Liver (tissue), 9 donors: ENCODE measurements around the gene RARG. TPM values are rescaled to one million over a fixed set of nuclear protein-coding genes. Genes with fewer than 3 reads are reported as not detected.

Experiments used
- DNase-seq: peaks from one replicate; pipeline ENCODE4 v3.0.0-alpha.2; 2017; ENCODE audit warnings: low spot score
- H3K27ac ChIP-seq, 2 donors: one replicate each; pipeline ENCODE4 v1.7.0; 2013; ENCODE audit warnings: inconsistent platforms in 2 of 2, low read length in 2 of 2, control low read depth in 1 of 2, low read depth in 1 of 2, mild to moderate bottlenecking in 1 of 2
- H3K27me3 ChIP-seq, 4 donors: one replicate each; pipeline versions ENCODE4 v1.6.1 to v1.7.0; 2013; ENCODE audit warnings: low read length in 3 of 4, inconsistent platforms in 1 of 4, mild to moderate bottlenecking in 1 of 4, moderate library complexity in 1 of 4; ENCODE audit not compliant: control insufficient read depth in 4 of 4, insufficient read depth in 4 of 4
- H3K36me3 ChIP-seq, 4 donors: one replicate each; pipeline versions ENCODE4 v1.6.1 to v1.7.0; 2013; ENCODE audit warnings: low read length in 3 of 4, mild to moderate bottlenecking in 3 of 4, low read depth in 1 of 4, moderate library complexity in 1 of 4; ENCODE audit not compliant: control insufficient read depth in 4 of 4, insufficient read depth in 3 of 4
- H3K4me1 ChIP-seq, 4 donors: one replicate each; pipeline versions ENCODE4 v1.6.1 to v1.7.0; 2013; ENCODE audit warnings: low read length in 3 of 4, mild to moderate bottlenecking in 3 of 4, moderate library complexity in 1 of 4; ENCODE audit not compliant: control insufficient read depth in 4 of 4, insufficient read depth in 4 of 4
- H3K4me3 ChIP-seq, 3 donors: one replicate each; pipeline versions ENCODE4 v1.6.1 to v1.7.0; 2013; ENCODE audit warnings: low read length in 3 of 3, control low read depth in 1 of 3, low read depth in 1 of 3, mild to moderate bottlenecking in 1 of 3
- H3K9ac ChIP-seq, 2 donors: one replicate each; pipeline ENCODE4 v1.7.0; 2013; ENCODE audit warnings: low read length in 2 of 2, mild to moderate bottlenecking in 2 of 2, moderate library complexity in 2 of 2, control low read depth in 1 of 2, low read depth in 1 of 2
- H3K9me3 ChIP-seq, 4 donors: one replicate each; pipeline versions ENCODE4 v1.6.1 to v1.7.0; 2013; ENCODE audit warnings: low read length in 3 of 4; ENCODE audit not compliant: control insufficient read depth in 4 of 4
- EGR1 ChIP-seq, 2 donors: IDR thresholded peaks; 2 replicates each; pipeline ENCODE4 v1.6.1; 2016 to 2018; ENCODE audit warnings: antibody characterized with exemption in 2 of 2, low read depth in 2 of 2
- FOXA1 ChIP-seq: IDR thresholded peaks from 2 replicates; pipeline ENCODE4 v1.6.1; 2016; ENCODE audit warnings: antibody characterized with exemption
- FOXA2 ChIP-seq: IDR thresholded peaks from 2 replicates; pipeline ENCODE4 v1.6.1; 2016; ENCODE audit warnings: antibody characterized with exemption
- HNF4A ChIP-seq, 2 donors: conservative IDR thresholded peaks; 2 replicates each; pipeline ENCODE4 v1.6.1; 2016; ENCODE audit warnings: antibody characterized with exemption in 2 of 2, mild to moderate bottlenecking in 2 of 2
- HNF4G ChIP-seq: IDR thresholded peaks from 2 replicates; pipeline ENCODE4 v1.6.1; 2016; ENCODE audit warnings: antibody characterized with exemption
- JUND ChIP-seq, 2 donors: IDR thresholded peaks; 2 replicates each; pipeline ENCODE4 v1.6.1; 2016; ENCODE audit warnings: antibody characterized with exemption in 2 of 2
- NR2F2 ChIP-seq: IDR thresholded peaks from 2 replicates; pipeline ENCODE4 v1.6.1; 2016; ENCODE audit warnings: antibody characterized with exemption
- RAD21 ChIP-seq, 2 donors: IDR thresholded peaks; 2 replicates each; pipeline ENCODE4 v1.6.1; 2016; ENCODE audit warnings: antibody characterized with exemption in 2 of 2, mild to moderate bottlenecking in 2 of 2
- RXRA ChIP-seq, 2 donors: IDR thresholded peaks; 2 replicates each; pipeline ENCODE4 v1.6.1; 2017 to 2018; ENCODE audit warnings: antibody characterized with exemption in 2 of 2, mild to moderate bottlenecking in 1 of 2
- SP1 ChIP-seq: IDR thresholded peaks from 2 replicates; pipeline ENCODE4 v1.6.1; 2018; ENCODE audit warnings: antibody characterized with exemption, mild to moderate bottlenecking
- TAF1 ChIP-seq: conservative IDR thresholded peaks from 2 replicates; pipeline ENCODE4 v1.6.1; 2016; ENCODE audit warnings: antibody characterized with exemption, mild to moderate bottlenecking
- YY1 ChIP-seq: IDR thresholded peaks from 2 replicates; pipeline ENCODE4 v1.6.1; 2016; ENCODE audit warnings: antibody characterized with exemption, mild to moderate bottlenecking
- WGBS: extraction: QIAGEN DNeasy Blood & Tissue Kit; methylation state at CpG from one replicate; pipeline ENCODE4 v1.1.7; 2013; 5-methylcytosine and 5-hydroxymethylcytosine counted together
- polyA plus RNA-seq, 2 donors: library from polyadenylated mRNA; stranded (reverse) in 1 of 2; unstranded in 1 of 2; fragments of 200-250 nt in 1 of 2; fragments of >200 nt in 1 of 2; fragmentation: Nextera tagmentation in 1 of 2; extraction: Ambion mirVana in 1 of 2; gene quantifications; one replicate each; pipeline versions ENCODE4 v1.2.1 to v1.2.3, GENCODE V29; 2013 to 2015
- total RNA-seq, 2 donors: library from RNA; depleted of rRNA; stranded (reverse); fragments of >200 nt; gene quantifications; one replicate each; pipeline ENCODE4 v1.2.3, GENCODE V29; 2014
- TF ChIP-seq, protein P1 (sequence below): fragments of 150-350 bp; IDR thresholded peaks from 2 replicates; pipeline ENCODE4 v1.5.1; 2017; ENCODE audit warnings: improper control_type of control experiment, low read depth, low read length; ENCODE audit not compliant: missing input control
- TF ChIP-seq, protein P2 (sequence below): IDR thresholded peaks from 2 replicates; pipeline ENCODE4 v1.6.1; 2016; ENCODE audit warnings: antibody characterized with exemption
- TF ChIP-seq, protein P3 (sequence below): IDR thresholded peaks from 2 replicates; pipeline ENCODE4 v1.6.1; 2016; ENCODE audit warnings: antibody characterized with exemption, mild to moderate bottlenecking
- TF ChIP-seq, protein P4 (sequence below): IDR thresholded peaks from 2 replicates; pipeline ENCODE4 v1.6.1; 2016; ENCODE audit warnings: antibody characterized with exemption
- TF ChIP-seq, protein P5 (sequence below): IDR thresholded peaks from 2 replicates; pipeline ENCODE4 v1.6.1; 2016; ENCODE audit warnings: antibody characterized with exemption
- donor health status: healthy.
- donor health status: healthy.
- donor health status: healthy.
- donor health status: healthy.
- donor health status: healthy.

The RARG gene
- total and polyA plus RNA-seq, 4 donors = 1.7 to 3.1 (median 2.7) TPM

DNA sequence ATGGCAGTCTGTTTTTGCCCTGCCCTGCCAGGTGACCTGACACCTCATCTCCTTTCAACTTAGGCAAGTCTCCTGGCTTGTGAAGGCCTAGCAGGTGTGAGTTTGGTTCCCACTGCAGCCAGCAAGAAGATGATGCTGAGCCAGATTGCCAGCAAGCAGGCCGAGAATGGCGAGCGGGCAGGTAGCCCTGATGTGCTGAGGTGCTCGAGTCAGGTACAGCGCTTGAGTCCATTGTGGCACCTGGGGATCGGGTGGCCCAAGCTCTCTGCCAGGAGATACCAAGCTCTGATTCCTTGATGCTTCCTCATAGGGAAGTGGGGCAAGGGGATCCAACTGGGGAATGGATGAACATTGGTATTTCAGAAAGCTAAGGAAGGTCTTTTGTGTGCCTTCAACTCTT is 47.2 kb downstream of the RARG start:
- 98% methylated on average over 6 of the region's 6 CpGs for WGBS
- Histone ChIP-seq H3K4me3 (no peak overlapping the region), H3K27me3 (no peaks in the 10 kb centered on the region), H3K9me3 (no peaks in the 10 kb centered on the region), H3K9ac (no peak overlapping the region), H3K36me3 (peaks cover 2 to 46% (median 37%) of the 10 kb centered on the region in 4 donors), H3K4me1 (peaks cover 5 to 62% (median 55%) of the 10 kb centered on the region in 4 donors), H3K27ac (no peak overlapping the region)
- TF ChIP-seq, protein P1, sequence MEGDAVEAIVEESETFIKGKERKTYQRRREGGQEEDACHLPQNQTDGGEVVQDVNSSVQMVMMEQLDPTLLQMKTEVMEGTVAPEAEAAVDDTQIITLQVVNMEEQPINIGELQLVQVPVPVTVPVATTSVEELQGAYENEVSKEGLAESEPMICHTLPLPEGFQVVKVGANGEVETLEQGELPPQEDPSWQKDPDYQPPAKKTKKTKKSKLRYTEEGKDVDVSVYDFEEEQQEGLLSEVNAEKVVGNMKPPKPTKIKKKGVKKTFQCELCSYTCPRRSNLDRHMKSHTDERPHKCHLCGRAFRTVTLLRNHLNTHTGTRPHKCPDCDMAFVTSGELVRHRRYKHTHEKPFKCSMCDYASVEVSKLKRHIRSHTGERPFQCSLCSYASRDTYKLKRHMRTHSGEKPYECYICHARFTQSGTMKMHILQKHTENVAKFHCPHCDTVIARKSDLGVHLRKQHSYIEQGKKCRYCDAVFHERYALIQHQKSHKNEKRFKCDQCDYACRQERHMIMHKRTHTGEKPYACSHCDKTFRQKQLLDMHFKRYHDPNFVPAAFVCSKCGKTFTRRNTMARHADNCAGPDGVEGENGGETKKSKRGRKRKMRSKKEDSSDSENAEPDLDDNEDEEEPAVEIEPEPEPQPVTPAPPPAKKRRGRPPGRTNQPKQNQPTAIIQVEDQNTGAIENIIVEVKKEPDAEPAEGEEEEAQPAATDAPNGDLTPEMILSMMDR = no peak
- DNase-seq = no peak

DNA sequence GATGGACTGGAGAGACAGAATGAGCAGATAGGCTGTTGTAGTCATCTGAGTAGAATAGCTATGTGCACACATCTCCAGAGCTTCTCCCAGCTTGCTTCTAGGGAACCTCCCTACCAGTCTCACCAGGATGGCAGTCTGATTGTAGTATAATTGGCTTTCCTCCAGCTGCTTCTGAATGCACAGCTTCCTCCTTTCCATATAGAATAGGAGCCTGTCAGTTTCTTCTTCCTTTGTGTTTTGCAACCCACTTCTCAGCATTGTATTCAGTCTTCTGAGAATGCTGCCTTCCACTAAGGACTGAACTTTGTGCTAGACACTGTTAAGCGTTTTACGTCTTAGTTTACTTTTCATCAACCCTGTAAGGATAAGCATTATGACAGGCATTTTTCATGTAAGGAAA is 49.1 kb downstream of the RARG start:
- Histone ChIP-seq H3K27me3 (no peaks in the 10 kb centered on the region), H3K27ac (no peak overlapping the region), H3K36me3 (peaks cover 2 to 40% (median 29%) of the 10 kb centered on the region in 4 donors), H3K4me1 (peaks cover 5 to 65% (median 55%) of the 10 kb centered on the region in 4 donors), H3K9ac (no peak overlapping the region), H3K4me3 (no peak overlapping the region), H3K9me3 (no peaks in the 10 kb centered on the region)
- WGBS = 36% methylated on average over 2 of the region's 2 CpGs
- no peak for DNase-seq
- TF ChIP-seq TAF1 (no peak), JUND (IDR thresholded peaks at IDR 0.05) (no peak), SP1 (no peak), HNF4A (conservative IDR thresholded peaks at IDR 0.05) (no peak), NR2F2 (no peak), HNF4G (no peak), RXRA (IDR thresholded peaks at IDR 0.05) (no peak), EGR1 (IDR thresholded peaks at IDR 0.05; ENCODE audit: low read depth in 2 of 2) (no peak), FOXA2 (no peak), RAD21 (IDR thresholded peaks at IDR 0.05) (no peak), YY1 (no peak), FOXA1 (no peak)
- TF ChIP-seq, protein P2, sequence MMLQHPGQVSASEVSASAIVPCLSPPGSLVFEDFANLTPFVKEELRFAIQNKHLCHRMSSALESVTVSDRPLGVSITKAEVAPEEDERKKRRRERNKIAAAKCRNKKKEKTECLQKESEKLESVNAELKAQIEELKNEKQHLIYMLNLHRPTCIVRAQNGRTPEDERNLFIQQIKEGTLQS = no peak
- TF ChIP-seq, protein P3, sequence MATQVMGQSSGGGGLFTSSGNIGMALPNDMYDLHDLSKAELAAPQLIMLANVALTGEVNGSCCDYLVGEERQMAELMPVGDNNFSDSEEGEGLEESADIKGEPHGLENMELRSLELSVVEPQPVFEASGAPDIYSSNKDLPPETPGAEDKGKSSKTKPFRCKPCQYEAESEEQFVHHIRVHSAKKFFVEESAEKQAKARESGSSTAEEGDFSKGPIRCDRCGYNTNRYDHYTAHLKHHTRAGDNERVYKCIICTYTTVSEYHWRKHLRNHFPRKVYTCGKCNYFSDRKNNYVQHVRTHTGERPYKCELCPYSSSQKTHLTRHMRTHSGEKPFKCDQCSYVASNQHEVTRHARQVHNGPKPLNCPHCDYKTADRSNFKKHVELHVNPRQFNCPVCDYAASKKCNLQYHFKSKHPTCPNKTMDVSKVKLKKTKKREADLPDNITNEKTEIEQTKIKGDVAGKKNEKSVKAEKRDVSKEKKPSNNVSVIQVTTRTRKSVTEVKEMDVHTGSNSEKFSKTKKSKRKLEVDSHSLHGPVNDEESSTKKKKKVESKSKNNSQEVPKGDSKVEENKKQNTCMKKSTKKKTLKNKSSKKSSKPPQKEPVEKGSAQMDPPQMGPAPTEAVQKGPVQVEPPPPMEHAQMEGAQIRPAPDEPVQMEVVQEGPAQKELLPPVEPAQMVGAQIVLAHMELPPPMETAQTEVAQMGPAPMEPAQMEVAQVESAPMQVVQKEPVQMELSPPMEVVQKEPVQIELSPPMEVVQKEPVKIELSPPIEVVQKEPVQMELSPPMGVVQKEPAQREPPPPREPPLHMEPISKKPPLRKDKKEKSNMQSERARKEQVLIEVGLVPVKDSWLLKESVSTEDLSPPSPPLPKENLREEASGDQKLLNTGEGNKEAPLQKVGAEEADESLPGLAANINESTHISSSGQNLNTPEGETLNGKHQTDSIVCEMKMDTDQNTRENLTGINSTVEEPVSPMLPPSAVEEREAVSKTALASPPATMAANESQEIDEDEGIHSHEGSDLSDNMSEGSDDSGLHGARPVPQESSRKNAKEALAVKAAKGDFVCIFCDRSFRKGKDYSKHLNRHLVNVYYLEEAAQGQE = no peak
- TF ChIP-seq, protein P1 = no peak
- TF ChIP-seq, protein P4, sequence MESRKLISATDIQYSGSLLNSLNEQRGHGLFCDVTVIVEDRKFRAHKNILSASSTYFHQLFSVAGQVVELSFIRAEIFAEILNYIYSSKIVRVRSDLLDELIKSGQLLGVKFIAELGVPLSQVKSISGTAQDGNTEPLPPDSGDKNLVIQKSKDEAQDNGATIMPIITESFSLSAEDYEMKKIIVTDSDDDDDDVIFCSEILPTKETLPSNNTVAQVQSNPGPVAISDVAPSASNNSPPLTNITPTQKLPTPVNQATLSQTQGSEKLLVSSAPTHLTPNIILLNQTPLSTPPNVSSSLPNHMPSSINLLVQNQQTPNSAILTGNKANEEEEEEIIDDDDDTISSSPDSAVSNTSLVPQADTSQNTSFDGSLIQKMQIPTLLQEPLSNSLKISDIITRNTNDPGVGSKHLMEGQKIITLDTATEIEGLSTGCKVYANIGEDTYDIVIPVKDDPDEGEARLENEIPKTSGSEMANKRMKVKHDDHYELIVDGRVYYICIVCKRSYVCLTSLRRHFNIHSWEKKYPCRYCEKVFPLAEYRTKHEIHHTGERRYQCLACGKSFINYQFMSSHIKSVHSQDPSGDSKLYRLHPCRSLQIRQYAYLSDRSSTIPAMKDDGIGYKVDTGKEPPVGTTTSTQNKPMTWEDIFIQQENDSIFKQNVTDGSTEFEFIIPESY = no peak
- TF ChIP-seq, protein P5, sequence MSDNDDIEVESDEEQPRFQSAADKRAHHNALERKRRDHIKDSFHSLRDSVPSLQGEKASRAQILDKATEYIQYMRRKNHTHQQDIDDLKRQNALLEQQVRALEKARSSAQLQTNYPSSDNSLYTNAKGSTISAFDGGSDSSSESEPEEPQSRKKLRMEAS = no peak
